Activated CD8-positive, alpha-beta T cell treated with anti-CD3 and anti-CD28 coated beads, Interleukin-2, amount 10 ng/mL, durations not matched to agents 7 days and 5 days (primary cell): Measurements from ENCODE around the gene MYBPC1. TPM values are rescaled to one million over a fixed set of nuclear protein-coding genes. Genes with fewer than 3 reads are reported as not detected.

Experiments used
- ATAC-seq: fragments of 150-1000 bp; cut with Tn5 transposase; one replicate; pipeline ENCODE4 v1.10.0; 2021; ENCODE audit warnings: moderate library complexity
- CTCF ChIA-PET: fragments of 350-600 bp; sonication (Branson Sonifier 250); formaldehyde crosslinking; loops from one replicate; lab custom pipeline; 2021; ENCODE audit warnings: antibody characterized with exemption; lab: Charles Lee
- POLR2A ChIA-PET: fragments of 350-600 bp; sonication (Branson Sonifier 250); formaldehyde crosslinking; loops from one replicate; lab custom pipeline; 2021; ENCODE audit warnings: antibody characterized with exemption; lab: Charles Lee
- DNase-seq: peaks from one replicate; pipeline ENCODE4 v3.0.0-alpha.2; 2020
- H3K27ac Mint-ChIP-seq: one replicate; pipeline ENCODE4 v1.8.0; 2021; ENCODE audit warnings: mild to moderate bottlenecking, mixed read lengths
- H3K27me3 Mint-ChIP-seq: one replicate; pipeline ENCODE4 v1.8.0; 2021; ENCODE audit warnings: low read depth, mixed read lengths
- H3K36me3 Mint-ChIP-seq: one replicate; pipeline ENCODE4 v1.8.0; 2021; ENCODE audit warnings: low read depth, mixed read lengths
- H3K4me1 Mint-ChIP-seq: one replicate; pipeline ENCODE4 v1.8.0; 2021; ENCODE audit warnings: low read depth, mixed read lengths
- H3K4me3 Mint-ChIP-seq: one replicate; pipeline ENCODE4 v1.8.0; 2021; ENCODE audit warnings: mild to moderate bottlenecking, mixed read lengths
- H3K9me3 Mint-ChIP-seq: one replicate; pipeline ENCODE4 v1.8.0; 2022; ENCODE audit warnings: mixed read lengths; ENCODE audit not compliant: insufficient read depth
- total RNA-seq, 2 experiments: library from RNA; stranded (reverse); gene quantifications; one replicate each; pipeline ENCODE4 v1.2.3, GENCODE V29; 2021

MYBPC1 gene
- total RNA-seq, 2 experiments from 2014 or later: not detected

DNA sequence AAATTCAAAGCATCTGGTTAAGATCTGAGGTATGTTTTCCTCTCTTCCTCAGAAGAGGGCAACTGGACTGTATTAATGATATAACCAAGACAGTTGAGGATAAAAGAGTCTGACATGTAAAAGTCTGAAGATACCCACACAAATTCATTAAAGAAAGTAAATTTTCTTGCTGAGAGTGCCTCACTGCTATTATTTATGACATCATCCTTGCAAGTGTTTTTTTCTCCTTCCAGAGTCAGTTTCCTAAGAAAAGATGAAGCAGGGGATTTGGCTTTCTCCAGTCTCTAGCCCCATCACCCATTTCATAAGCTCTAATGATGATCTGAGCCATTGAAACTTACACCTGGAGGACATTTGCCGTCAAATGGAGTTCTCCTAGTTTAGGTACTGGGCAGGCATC, 21.0 kb upstream of the MYBPC1 start:
- Mint-ChIP-seq H3K4me3 (no peak overlapping the region), H3K36me3 (no peaks in the 10 kb centered on the region), H3K27me3 (peaks cover 5% of the 10 kb centered on the region), H3K9me3 (no peaks in the 10 kb centered on the region), H3K4me1 (no peaks in the 10 kb centered on the region), H3K27ac (no peak overlapping the region)
- ATAC-seq (no peak), DNase-seq (no peak)
- POLR2A ChIA-PET: no interaction called here
- CTCF ChIA-PET: no interaction called here

DNA sequence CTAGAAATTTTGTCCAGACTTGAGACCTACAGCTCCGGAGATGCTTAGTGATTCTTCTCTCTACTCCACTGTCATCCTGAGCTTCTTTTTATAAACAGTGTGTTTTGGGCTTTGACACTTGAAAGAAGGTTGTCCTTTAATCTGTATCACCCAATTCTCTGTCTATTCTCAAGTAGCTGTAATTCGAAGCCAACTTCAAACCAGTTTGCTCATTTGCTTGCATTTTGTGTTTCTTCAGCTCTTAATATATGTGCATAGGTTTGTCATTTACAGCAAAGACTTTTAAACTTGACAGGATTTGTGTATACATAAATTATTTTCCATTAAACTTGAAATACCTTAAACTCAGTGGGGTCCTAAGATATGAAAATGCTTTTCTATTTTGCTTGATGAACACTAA, 16.4 kb upstream of the MYBPC1 start:
- no peak overlapping the region for H3K27ac Mint-ChIP-seq
- DNase-seq (no peak), ATAC-seq (no peak)
- ChIA-PET CTCF (no interaction called here), POLR2A (no interaction called here)
- H3K36me3 Mint-ChIP-seq: no peaks in the 10 kb centered on the region
- peaks cover 14% of the 10 kb centered on the region for H3K27me3 Mint-ChIP-seq
- no peaks in the 10 kb centered on the region for H3K4me1 Mint-ChIP-seq
- H3K4me3 Mint-ChIP-seq: no peak overlapping the region
- no peaks in the 10 kb centered on the region for H3K9me3 Mint-ChIP-seq

DNA sequence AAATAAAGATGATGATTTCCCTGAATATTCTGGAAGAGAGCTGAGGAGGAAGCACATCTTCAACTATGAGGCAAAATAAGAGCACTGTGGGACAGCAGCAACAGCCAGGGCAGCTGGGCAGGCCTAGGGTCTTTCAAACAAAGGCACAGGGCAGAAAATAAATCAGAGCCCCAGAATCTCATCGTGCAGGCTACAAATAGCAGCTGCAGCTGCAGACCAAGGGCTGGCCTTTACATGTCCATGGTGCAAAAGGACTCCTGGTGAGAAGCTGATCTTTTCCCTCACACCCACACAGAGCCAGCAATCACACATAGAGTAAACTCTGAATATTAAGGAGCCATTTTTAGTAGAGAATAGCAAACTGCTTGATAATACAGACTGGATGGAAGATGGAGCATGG, 13.6 kb upstream of the MYBPC1 start:
- ATAC-seq: no peak
- Mint-ChIP-seq H3K27me3 (peaks cover 14% of the 10 kb centered on the region), H3K36me3 (no peaks in the 10 kb centered on the region), H3K27ac (no peak overlapping the region), H3K9me3 (no peaks in the 10 kb centered on the region), H3K4me3 (no peak overlapping the region), H3K4me1 (no peaks in the 10 kb centered on the region)
- ChIA-PET CTCF (no interaction called here), POLR2A (no interaction called here)
- no peak for DNase-seq

DNA sequence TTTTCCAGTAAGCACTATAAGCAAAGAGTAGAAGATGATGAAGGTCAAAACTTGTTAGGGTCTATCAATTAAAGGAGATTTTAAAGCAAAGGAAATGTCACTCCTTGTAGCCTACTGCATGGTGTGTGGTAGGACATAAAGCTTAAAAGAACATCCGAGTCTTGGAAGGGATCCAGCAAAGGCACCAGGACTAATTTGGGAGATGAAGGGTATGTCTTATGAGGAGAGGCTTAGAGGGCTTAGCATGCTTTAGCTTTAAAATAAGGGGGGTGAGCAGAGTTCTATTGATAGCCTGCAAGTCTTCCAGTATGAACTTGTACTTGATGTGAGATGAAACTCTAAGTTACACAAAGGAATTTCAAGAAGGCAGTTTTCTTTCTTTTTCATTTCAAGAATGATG, 11.8 kb upstream of the MYBPC1 start:
- ChIA-PET POLR2A (no interaction called here), CTCF (no interaction called here)
- DNase-seq (no peak), ATAC-seq (no peak)
- peaks cover 20% of the 10 kb centered on the region for H3K27me3 Mint-ChIP-seq
- no peak overlapping the region for H3K27ac Mint-ChIP-seq
- H3K4me1 Mint-ChIP-seq: no peaks in the 10 kb centered on the region
- H3K36me3 Mint-ChIP-seq: no peaks in the 10 kb centered on the region
- no peak overlapping the region for H3K4me3 Mint-ChIP-seq
- H3K9me3 Mint-ChIP-seq: no peaks in the 10 kb centered on the region

DNA sequence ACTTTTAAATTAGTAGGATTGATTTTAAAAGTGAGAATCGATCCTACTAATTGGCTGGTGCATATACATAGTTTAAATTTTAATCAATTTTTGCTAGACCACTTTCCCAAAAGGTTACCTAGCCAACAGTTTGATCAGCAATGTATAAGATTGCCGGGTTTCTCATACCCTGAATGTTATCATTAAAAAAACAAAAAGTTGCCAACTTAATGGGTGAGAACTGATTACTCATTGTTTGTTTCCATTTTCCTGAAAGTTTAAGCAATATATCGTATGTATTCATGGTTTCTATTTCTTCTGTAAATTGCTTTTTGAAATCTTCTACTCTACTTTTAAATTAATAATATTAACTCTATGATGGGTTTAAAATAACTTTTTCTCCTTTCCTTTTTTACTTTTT, 4.4 kb upstream of the MYBPC1 start:
- Mint-ChIP-seq H3K9me3 (no peaks in the 10 kb centered on the region), H3K4me3 (no peak overlapping the region), H3K4me1 (no peaks in the 10 kb centered on the region), H3K27ac (no peak overlapping the region), H3K36me3 (no peaks in the 10 kb centered on the region), H3K27me3 (peaks cover 23% of the 10 kb centered on the region)
- ATAC-seq (no peak), DNase-seq (no peak)
- POLR2A ChIA-PET: no interaction called here
- CTCF ChIA-PET: no interaction called here

DNA sequence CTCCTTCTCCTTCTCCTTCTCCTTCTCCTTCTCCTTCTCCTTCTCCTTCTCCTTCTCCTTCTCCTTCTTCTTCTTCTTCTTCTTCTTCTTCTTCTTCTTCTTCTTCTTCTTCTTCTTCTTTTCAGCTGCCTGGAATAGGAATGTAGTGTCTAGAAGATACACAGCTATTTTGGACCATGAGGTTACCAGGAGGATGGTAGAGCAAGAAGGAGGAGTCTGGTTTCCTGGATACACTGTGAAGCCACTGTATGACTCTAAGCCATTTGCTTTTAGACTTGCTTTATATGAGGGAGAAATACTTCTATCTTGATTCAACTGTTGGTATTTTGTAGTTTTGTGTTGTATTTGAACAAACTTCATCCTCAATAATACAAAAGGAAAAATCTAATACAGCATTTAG, 3.0 kb upstream of the MYBPC1 start:
- Mint-ChIP-seq H3K9me3 (no peaks in the 10 kb centered on the region), H3K4me3 (no peak overlapping the region), H3K4me1 (no peaks in the 10 kb centered on the region), H3K27me3 (peaks cover 23% of the 10 kb centered on the region), H3K27ac (no peak overlapping the region), H3K36me3 (no peaks in the 10 kb centered on the region)
- ATAC-seq: no peak
- DNase-seq: no peak
- POLR2A ChIA-PET: no interaction called here
- CTCF ChIA-PET: no interaction called here

DNA sequence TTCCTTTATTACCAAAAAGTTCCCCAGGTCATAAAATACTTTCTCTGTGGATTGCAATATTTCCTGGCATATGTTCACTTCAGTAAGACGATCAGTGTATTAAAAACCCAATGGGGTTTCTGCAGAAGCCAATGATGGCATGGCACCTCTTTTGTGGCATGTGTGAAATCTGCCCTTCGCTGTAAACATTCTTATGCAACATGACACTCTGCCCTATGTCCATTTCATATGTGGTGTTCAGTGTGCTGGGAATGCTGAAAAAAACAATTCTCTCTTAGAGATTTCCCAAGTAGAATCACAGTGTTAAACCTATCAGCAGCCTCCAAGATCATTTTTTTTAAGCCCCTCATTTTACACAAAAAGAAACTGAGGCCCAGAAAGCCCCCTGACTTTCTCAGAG, 2.3 kb upstream of the MYBPC1 start:
- no peak for ATAC-seq
- H3K9me3 Mint-ChIP-seq: no peaks in the 10 kb centered on the region
- H3K27ac Mint-ChIP-seq: no peak overlapping the region
- H3K27me3 Mint-ChIP-seq: peaks cover 22% of the 10 kb centered on the region
- no peak for DNase-seq
- ChIA-PET CTCF (no interaction called here), POLR2A (no interaction called here)
- no peaks in the 10 kb centered on the region for H3K4me1 Mint-ChIP-seq
- H3K36me3 Mint-ChIP-seq: no peaks in the 10 kb centered on the region
- H3K4me3 Mint-ChIP-seq: no peak overlapping the region

DNA sequence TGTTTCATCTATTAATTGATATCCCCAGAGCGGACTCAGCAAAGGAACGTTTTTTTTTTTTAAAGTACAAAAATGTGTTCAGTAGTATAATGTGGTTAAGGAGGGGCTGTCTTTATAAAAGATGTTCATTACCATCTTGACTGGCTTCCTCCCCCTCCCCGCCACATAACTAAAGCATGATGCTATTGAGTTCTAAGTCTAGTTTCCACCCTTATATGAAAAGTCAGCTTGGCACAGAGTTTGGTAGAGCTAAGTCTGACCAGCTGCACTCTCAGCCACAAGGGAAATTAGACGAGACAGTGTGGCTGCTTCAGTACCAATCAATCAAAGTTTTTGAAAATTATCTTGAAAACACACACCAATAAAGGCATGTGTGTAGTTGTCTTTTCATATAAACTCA, 1.9 kb upstream of the MYBPC1 start:
- ChIA-PET POLR2A (no interaction called here), CTCF (no interaction called here)
- Mint-ChIP-seq H3K27ac (no peak overlapping the region), H3K36me3 (no peaks in the 10 kb centered on the region), H3K4me1 (no peaks in the 10 kb centered on the region), H3K4me3 (no peak overlapping the region), H3K27me3 (peaks cover 17% of the 10 kb centered on the region), H3K9me3 (no peaks in the 10 kb centered on the region)
- DNase-seq (no peak), ATAC-seq (no peak)

DNA sequence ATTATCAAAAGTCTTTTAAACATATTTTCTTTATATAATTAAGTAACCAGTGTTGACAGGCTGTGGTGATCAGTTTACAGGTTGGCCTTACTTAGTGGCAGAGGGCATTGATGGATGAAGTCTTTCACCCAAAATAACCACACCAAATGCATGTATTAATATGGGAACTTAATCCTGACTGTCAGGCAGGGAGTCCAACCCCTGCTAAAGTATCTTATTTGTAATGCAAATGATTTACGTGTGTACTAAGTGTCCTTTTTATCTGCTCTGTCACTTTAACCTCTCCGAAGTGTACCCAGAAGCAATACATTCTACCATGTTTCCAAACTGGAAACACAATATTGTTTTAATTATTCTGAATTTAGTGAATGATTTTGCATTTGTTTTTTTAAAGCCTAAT, 1.4 kb downstream of the MYBPC1 start:
- POLR2A ChIA-PET: no interaction called here
- Mint-ChIP-seq H3K36me3 (no peaks in the 10 kb centered on the region), H3K4me3 (no peak overlapping the region), H3K4me1 (no peaks in the 10 kb centered on the region), H3K9me3 (no peaks in the 10 kb centered on the region), H3K27ac (no peak overlapping the region), H3K27me3 (peaks cover 7% of the 10 kb centered on the region)
- DNase-seq (no peak), ATAC-seq (no peak)
- CTCF ChIA-PET: no interaction called here

DNA sequence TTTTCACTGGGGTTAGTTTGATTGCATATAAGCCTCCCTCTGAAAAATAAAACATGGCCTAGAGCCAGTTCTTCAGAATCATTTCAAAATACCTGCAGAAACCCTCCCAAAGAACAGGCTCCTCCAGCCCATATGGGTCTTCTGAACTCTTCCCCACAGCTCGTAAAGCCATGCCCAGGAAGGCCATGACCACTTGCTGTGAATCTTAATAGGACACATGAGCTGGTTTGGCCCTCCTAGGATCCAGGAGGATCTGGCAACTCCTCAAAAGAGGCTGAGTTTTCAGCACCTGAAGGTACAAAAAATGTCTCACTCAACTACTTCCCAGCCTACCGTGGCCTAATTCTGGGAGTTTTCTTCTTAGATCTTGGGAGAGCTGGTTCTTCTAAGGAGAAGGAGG, 2.4 kb downstream of the MYBPC1 start:
- H3K4me1 Mint-ChIP-seq: no peaks in the 10 kb centered on the region
- no peak overlapping the region for H3K27ac Mint-ChIP-seq
- H3K9me3 Mint-ChIP-seq: no peaks in the 10 kb centered on the region
- ChIA-PET CTCF (no interaction called here), POLR2A (no interaction called here)
- DNase-seq (no peak), ATAC-seq (no peak)
- H3K36me3 Mint-ChIP-seq: no peaks in the 10 kb centered on the region
- peaks cover 7% of the 10 kb centered on the region for H3K27me3 Mint-ChIP-seq
- no peak overlapping the region for H3K4me3 Mint-ChIP-seq

DNA sequence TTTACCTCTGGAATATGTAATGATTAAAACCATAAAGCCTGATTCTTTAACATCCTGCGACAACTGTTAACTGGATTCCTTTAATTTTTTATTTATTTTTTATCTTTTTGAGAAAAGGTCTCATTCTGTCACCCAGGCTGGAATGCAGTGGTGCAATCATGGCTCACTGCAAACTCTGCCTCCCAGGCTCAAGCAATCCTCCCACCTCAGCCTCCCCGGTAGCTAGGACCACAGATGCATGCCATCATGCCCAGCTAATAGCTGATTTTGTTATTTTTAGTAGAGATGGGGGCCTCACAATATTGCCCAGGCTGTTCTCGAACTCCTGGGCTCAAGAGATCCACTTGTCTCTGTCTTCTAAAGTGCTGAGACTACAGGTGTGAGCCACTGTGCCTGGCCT, 3.7 kb downstream of the MYBPC1 start:
- POLR2A ChIA-PET: no interaction called here
- CTCF ChIA-PET: no interaction called here
- H3K27ac Mint-ChIP-seq: no peak overlapping the region

DNA sequence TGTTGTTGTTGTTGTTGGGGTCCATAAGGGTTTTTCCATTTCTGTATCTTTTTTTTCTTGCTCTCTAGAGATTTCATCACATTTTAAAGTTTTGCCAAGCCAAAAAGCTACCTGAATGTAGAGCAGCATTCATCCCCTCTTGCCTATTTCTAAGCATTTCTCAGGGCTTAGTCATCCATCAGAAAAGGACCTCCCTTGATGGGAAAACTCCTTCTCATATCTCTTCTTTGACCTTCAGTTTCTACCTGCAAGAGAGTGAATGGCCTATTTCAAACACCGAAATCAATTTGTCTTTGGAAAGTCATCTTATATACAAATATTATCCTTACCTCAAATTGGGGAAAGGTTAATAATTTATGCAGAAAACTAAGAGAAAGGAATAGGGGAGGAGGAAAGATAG, 4.5 kb downstream of the MYBPC1 start:
- ATAC-seq (no peak), DNase-seq (no peak)
- CTCF ChIA-PET: no interaction called here
- POLR2A ChIA-PET: no interaction called here
- no peaks in the 10 kb centered on the region for H3K36me3 Mint-ChIP-seq
- no peaks in the 10 kb centered on the region for H3K4me1 Mint-ChIP-seq
- H3K4me3 Mint-ChIP-seq: no peak overlapping the region
- peaks cover 3% of the 10 kb centered on the region for H3K27me3 Mint-ChIP-seq
- no peak overlapping the region for H3K27ac Mint-ChIP-seq
- H3K9me3 Mint-ChIP-seq: no peaks in the 10 kb centered on the region

More for the DNA sequence above, 3.7 kb downstream of the MYBPC1 start:
- no peaks in the 10 kb centered on the region for H3K9me3 Mint-ChIP-seq
- DNase-seq (no peak), ATAC-seq (no peak)
- no peaks in the 10 kb centered on the region for H3K36me3 Mint-ChIP-seq
- H3K27me3 Mint-ChIP-seq: peaks cover 3% of the 10 kb centered on the region
- no peaks in the 10 kb centered on the region for H3K4me1 Mint-ChIP-seq
- H3K4me3 Mint-ChIP-seq: no peak overlapping the region

DNA sequence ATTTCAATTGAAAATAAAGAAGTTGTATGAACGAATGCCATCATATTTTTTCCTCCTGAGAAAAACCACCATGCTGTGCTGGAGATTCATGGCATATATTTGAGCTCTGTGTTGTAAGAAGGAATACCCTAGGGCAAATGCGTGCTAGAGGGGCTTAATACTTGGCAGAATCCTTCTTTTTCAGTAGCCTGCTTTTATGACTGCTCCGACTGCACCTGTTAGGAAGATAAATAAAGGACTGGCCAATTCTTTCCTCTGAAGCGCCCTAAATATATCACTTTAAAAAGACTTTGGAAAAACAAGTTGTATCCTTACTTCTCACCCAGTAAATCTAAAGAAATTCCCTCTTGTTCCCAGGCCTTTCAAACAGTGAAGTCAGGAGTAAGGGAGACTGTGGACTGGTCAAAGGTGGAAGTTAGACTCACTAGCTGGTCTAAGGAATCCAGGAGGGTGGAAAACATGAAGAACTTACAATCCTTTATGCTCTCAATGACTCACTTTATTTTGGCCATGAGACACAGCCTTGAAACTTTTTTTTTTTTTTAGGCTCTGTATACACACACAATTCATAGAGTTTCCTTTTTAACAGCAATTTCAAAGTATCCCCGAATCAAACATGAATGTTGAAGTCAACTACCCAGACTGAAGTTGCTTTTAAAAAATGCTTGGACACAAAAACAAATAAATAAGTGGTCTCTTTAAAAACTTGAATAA, 5.2 kb downstream of the MYBPC1 start:
- H3K27me3 Mint-ChIP-seq: peaks cover 3% of the 10 kb centered on the region
- H3K27ac Mint-ChIP-seq: no peak overlapping the region
- H3K9me3 Mint-ChIP-seq: no peaks in the 10 kb centered on the region
- DNase-seq: no peak
- CTCF ChIA-PET: no interaction called here
- POLR2A ChIA-PET: no interaction called here
- no peaks in the 10 kb centered on the region for H3K36me3 Mint-ChIP-seq
- no peak for ATAC-seq
- no peaks in the 10 kb centered on the region for H3K4me1 Mint-ChIP-seq
- H3K4me3 Mint-ChIP-seq: no peak overlapping the region
